K562 (cell line): ENCODE data around the gene ARID4B. TPM values are rescaled to one million over a fixed set of nuclear protein-coding genes. Genes with fewer than 3 reads are reported as not detected.
A peak's percentile ranks its signal among the peaks of the same experiment; 100 is the strongest.

Experiments used
- BCOR ChIP-seq: fragments of 450-650 bp; IDR thresholded peaks from 2 replicates; pipeline ENCODE4 v1.6.1; 2016
- E2F6 ChIP-seq, 2 experiments: IDR thresholded peaks; 2 replicates each; pipeline ENCODE4 v1.6.1; 2011; ENCODE audit warnings: borderline replicate concordance in 1 of 2, control low read depth in 1 of 2, low read depth in 1 of 2, low read length in 1 of 2, mild to moderate bottlenecking in 1 of 2, mixed read lengths in 1 of 2, moderate library complexity in 1 of 2; ENCODE audit not compliant: insufficient read depth in 1 of 2, insufficient read length in 1 of 2, poor library complexity in 1 of 2, severe bottlenecking in 1 of 2; ENCODE audit errors: extremely low read depth in 1 of 2
- EHMT2 ChIP-seq: fragments of 450-650 bp; IDR thresholded peaks from 2 replicates; pipeline ENCODE4 v1.6.1; 2018; ENCODE audit warnings: antibody characterized with exemption
- FOXO4 ChIP-seq: fragments of 450-650 bp; formaldehyde crosslinking; IDR thresholded peaks from 2 replicates; pipeline ENCODE4 v1.4.0; 2020; ENCODE audit warnings: mild to moderate bottlenecking, moderate library complexity
- KLF10 ChIP-seq: fragments of 250-450 bp; sonication (Bioruptor Pico); IDR thresholded peaks from 2 replicates; pipeline ENCODE4 v1.6.1; 2021; ENCODE audit warnings: matching md5 sums
- MAFF ChIP-seq: IDR thresholded peaks from 2 replicates; pipeline ENCODE4 v1.6.1; 2012; ENCODE audit warnings: low read length, improper control_type of control experiment
- NR2C2 ChIP-seq, 2 experiments: fragments of 200-800 bp in 1 of 2; sonication (Bioruptor generic) in 1 of 2; sonication (generic) in 1 of 2; formaldehyde crosslinking in 1 of 2; IDR thresholded peaks; 2 replicates each; pipeline versions ENCODE4 v1.6.1 to v1.8.0; 2016 to 2022; ENCODE audit warnings: mild to moderate bottlenecking in 1 of 2, missing compliant biosample characterization in 1 of 2, missing genetic modification characterization in 1 of 2, missing genetic modification reagents in 1 of 2
- POU5F1 ChIP-seq: fragments of 150-350 bp; IDR thresholded peaks from 2 replicates; pipeline ENCODE4 v1.6.1; 2014; ENCODE audit warnings: borderline replicate concordance, low read length, low read depth, mild to moderate bottlenecking; ENCODE audit not compliant: partially characterized antibody
- RBM14 ChIP-seq: fragments of 200-400 bp; formaldehyde crosslinking; IDR thresholded peaks from 2 replicates; pipeline ENCODE4 v1.6.1; 2018; ENCODE audit warnings: low read depth, mild to moderate bottlenecking, low read length, moderate library complexity, borderline replicate concordance; ENCODE audit not compliant: insufficient read depth
- RBM22 ChIP-seq: fragments of 200-400 bp; formaldehyde crosslinking; IDR thresholded peaks from 2 replicates; pipeline ENCODE4 v1.6.1; 2018; ENCODE audit warnings: low read length, low read depth; ENCODE audit not compliant: poor library complexity, severe bottlenecking
- SNIP1 ChIP-seq: fragments of 450-650 bp; IDR thresholded peaks from 2 replicates; pipeline ENCODE4 v1.7.1; 2017; ENCODE audit warnings: low read depth, mild to moderate bottlenecking
- TCF3 ChIP-seq: sonication (generic); formaldehyde crosslinking; IDR thresholded peaks from 2 replicates; pipeline ENCODE4 v1.4.0; 2020; ENCODE audit warnings: mild to moderate bottlenecking, missing genetic modification reagents
- VEZF1 ChIP-seq: fragments of 200-800 bp; sonication (Bioruptor generic); IDR thresholded peaks from 2 replicates; pipeline ENCODE4 v1.6.1; 2017; ENCODE audit warnings: missing genetic modification characterization, missing compliant biosample characterization
- ZNF584 ChIP-seq: fragments of 200-800 bp; sonication (Bioruptor generic); IDR thresholded peaks from 2 replicates; pipeline ENCODE4 v1.6.1; 2016; ENCODE audit warnings: low read depth, mild to moderate bottlenecking, missing genetic modification characterization, missing compliant biosample characterization
- ZNF644 ChIP-seq: fragments of 200-800 bp; sonication (Bioruptor generic); IDR thresholded peaks from 2 replicates; pipeline ENCODE4 v1.6.1; 2016; ENCODE audit warnings: low read depth, missing genetic modification characterization, missing compliant biosample characterization
- ZNF699 ChIP-seq: fragments of 250-450 bp; sonication (Bioruptor Pico); IDR thresholded peaks from 2 replicates; pipeline ENCODE4 v1.8.0; 2021; ENCODE audit warnings: mild to moderate bottlenecking, moderate library complexity; ENCODE audit not compliant: insufficient replicate concordance
- polyA plus RNA-seq, 8 experiments: library from polyadenylated mRNA; depleted of rRNA in 4 of 8; stranded (reverse) in 5 of 8; unstranded in 3 of 8; fragments of >200 nt; fragmentation: Nextera tagmentation in 2 of 8; fragmentation: Illumina TruSeq in 1 of 8; extraction: Ambion mirVana in 2 of 8; extraction: Trizol in 1 of 8; gene quantifications; 2 replicates each; pipeline versions ENCODE4 v1.2.1 to v1.2.3, GENCODE V29; 2011 to 2014; ENCODE audit warnings: inconsistent platforms in 1 of 8, missing spikeins in 1 of 8
- total RNA-seq, 7 experiments: library from RNA; depleted of rRNA in 6 of 7; stranded (reverse); fragments of >200 nt in 6 of 7; fragmentation: Illumina TruSeq in 2 of 7; extraction: Trizol in 2 of 7; gene quantifications; 2 replicates each; pipeline versions ENCODE4 v1.2.1 to v1.2.3, GENCODE V29; 2011 to 2021; ENCODE audit warnings: low replicate concordance in 1 of 7
- TF ChIP-seq, protein P1 (sequence below): fragments of 450-650 bp; IDR thresholded peaks from 2 replicates; pipeline ENCODE4 v1.7.1; 2018; ENCODE audit warnings: mild to moderate bottlenecking, low read depth; ENCODE audit not compliant: partially characterized antibody
- TF ChIP-seq, protein P2 (sequence below): sonication (generic); formaldehyde crosslinking; IDR thresholded peaks from 2 replicates; pipeline ENCODE4 v1.8.0; 2022; ENCODE audit warnings: mild to moderate bottlenecking, low read depth, missing genetic modification reagents

Gene ARID4B
- total and polyA plus RNA-seq, 9 of the 15 experiments (the other 6 are each of a cell fraction or from before 2014, with no cell fraction given): 8.4 to 38.9 (median 18.5) TPM

DNA sequence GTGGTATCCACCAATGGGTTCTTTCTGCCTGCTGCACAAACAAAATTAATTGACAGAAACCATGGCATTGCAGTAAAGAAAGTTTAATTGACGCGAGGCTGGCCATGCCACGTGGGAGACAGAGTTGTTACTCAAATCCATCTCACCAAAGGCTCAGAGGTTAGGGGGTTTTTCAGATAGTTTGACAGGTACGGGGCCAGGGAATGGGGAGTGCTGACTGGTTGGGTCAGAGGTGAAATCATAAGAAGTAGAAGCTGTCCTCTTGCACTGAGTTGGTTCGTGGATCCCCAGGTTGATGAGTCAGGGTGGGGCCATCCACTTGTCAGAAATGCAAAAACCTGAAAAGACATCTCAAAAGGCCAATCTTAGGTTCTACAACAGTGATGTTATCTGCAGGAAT, 38.3 kb upstream of the ARID4B start (continued):
- TF ChIP-seq FOXO4 (CRISPR knock-in tag) (no peak), MAFF (no peak), VEZF1 (CRISPR knock-in tag) (no peak), TCF3 (no peak), ZNF699 (CRISPR knock-in tag) (no peak), BCOR (no peak), NR2C2 (CRISPR knock-in tag; IDR thresholded peaks at IDR 0.05) (no peak), NR2C2 (tag; IDR thresholded peaks at IDR 0.05) (peak; percentile 22; the same call in 1 of the 2 replicates), ZNF584 (no peak), ZNF644 (no peak), EHMT2 (peak; percentile 17; the same call in 1 of the 2 replicates), RBM22 (no peak), POU5F1 (no peak), SNIP1 (no peak), KLF10 (CRISPR knock-in tag) (no peak), RBM14 (no peak), E2F6 (IDR thresholded peaks at IDR 0.05; ENCODE audit: borderline replicate concordance in 1 of 2, extremely low read depth in 1 of 2, insufficient read depth in 1 of 2, insufficient read length in 1 of 2, low read depth in 1 of 2, low read length in 1 of 2, poor library complexity in 1 of 2, severe bottlenecking in 1 of 2) (no peak)
- TF ChIP-seq, protein P1, sequence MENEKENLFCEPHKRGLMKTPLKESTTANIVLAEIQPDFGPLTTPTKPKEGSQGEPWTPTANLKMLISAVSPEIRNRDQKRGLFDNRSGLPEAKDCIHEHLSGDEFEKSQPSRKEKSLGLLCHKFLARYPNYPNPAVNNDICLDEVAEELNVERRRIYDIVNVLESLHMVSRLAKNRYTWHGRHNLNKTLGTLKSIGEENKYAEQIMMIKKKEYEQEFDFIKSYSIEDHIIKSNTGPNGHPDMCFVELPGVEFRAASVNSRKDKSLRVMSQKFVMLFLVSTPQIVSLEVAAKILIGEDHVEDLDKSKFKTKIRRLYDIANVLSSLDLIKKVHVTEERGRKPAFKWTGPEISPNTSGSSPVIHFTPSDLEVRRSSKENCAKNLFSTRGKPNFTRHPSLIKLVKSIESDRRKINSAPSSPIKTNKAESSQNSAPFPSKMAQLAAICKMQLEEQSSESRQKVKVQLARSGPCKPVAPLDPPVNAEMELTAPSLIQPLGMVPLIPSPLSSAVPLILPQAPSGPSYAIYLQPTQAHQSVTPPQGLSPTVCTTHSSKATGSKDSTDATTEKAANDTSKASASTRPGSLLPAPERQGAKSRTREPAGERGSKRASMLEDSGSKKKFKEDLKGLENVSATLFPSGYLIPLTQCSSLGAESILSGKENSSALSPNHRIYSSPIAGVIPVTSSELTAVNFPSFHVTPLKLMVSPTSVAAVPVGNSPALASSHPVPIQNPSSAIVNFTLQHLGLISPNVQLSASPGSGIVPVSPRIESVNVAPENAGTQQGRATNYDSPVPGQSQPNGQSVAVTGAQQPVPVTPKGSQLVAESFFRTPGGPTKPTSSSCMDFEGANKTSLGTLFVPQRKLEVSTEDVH: no peak
- TF ChIP-seq, protein P2, sequence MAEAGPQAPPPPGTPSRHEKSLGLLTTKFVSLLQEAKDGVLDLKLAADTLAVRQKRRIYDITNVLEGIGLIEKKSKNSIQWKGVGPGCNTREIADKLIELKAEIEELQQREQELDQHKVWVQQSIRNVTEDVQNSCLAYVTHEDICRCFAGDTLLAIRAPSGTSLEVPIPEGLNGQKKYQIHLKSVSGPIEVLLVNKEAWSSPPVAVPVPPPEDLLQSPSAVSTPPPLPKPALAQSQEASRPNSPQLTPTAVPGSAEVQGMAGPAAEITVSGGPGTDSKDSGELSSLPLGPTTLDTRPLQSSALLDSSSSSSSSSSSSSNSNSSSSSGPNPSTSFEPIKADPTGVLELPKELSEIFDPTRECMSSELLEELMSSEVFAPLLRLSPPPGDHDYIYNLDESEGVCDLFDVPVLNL (CRISPR knock-in tag): no peak
